Psoas muscle (tissue), 8 donors: Measurements from ENCODE around the gene ADAM15. TPM values are rescaled to one million over a fixed set of nuclear protein-coding genes. Genes with fewer than 3 reads are reported as not detected.
A peak's percentile ranks its signal among the peaks of the same experiment; 100 is the strongest.

Experiments
- ATAC-seq, 4 donors: fragments of 200-7000 bp; cut with Tn5 transposase; one replicate each; pipeline ENCODE4 v1.9.1; 2020; ENCODE audit warnings: moderate library complexity in 3 of 4, mild to moderate bottlenecking in 2 of 4
- DNase-seq, 2 donors: peaks; one replicate each; pipeline ENCODE4 v3.0.0-alpha.2; 2020
- H3K27ac ChIP-seq: fragments of 200-600 bp; one replicate; pipeline ENCODE4 v1.8.0; 2022
- H3K27me3 ChIP-seq, 3 donors: fragments of 200-600 bp in 1 of 3; one replicate each; pipeline versions ENCODE4 v1.6.1 to v1.8.0; 2013 to 2022; ENCODE audit warnings: low read length in 2 of 3, mild to moderate bottlenecking in 2 of 3, moderate library complexity in 1 of 3; ENCODE audit not compliant: insufficient read depth in 3 of 3
- H3K36me3 ChIP-seq, 2 donors: fragments of 200-600 bp in 1 of 2; one replicate each; pipeline versions ENCODE4 v1.6.1 to v1.8.0; 2013 to 2022; ENCODE audit warnings: low read depth in 1 of 2, mild to moderate bottlenecking in 1 of 2, moderate library complexity in 1 of 2; ENCODE audit not compliant: insufficient read depth in 1 of 2
- H3K4me1 ChIP-seq: fragments of 200-600 bp; one replicate; pipeline ENCODE4 v1.8.0; 2022
- H3K4me3 ChIP-seq: fragments of 200-600 bp; one replicate; pipeline ENCODE4 v1.8.0; 2022; ENCODE audit warnings: mild to moderate bottlenecking
- H3K9me3 ChIP-seq: fragments of 200-600 bp; one replicate; pipeline ENCODE4 v1.8.0; 2022
- WGBS, 3 donors: extraction: QIAGEN DNeasy Blood & Tissue Kit; methylation state at CpG; one replicate each; pipeline versions ENCODE4 v1.1.6 to v1.1.7; 2013; 5-methylcytosine and 5-hydroxymethylcytosine counted together
- intact Hi-C, 2 donors: fragments of 100-400 bp; cut with DNase I; formaldehyde crosslinking; loops; one replicate each; pipeline versions ENCODE4 v1.11.0 to v1.14.2; 2022
- polyA plus RNA-seq, 3 donors: library from polyadenylated mRNA; stranded (reverse); fragments of 200-250 nt; gene quantifications; one replicate each; pipeline ENCODE4 v1.2.3, GENCODE V29; 2013
- total RNA-seq, 4 donors: library from RNA; stranded (reverse); fragmentation: NEBNext Ultra II Directional in 2 of 4; extraction: Animal tissue kit (Norgen Biotek cat#: 25700) in 2 of 4; gene quantifications; one replicate each; pipeline versions ENCODE4 v1.2.1 to v1.2.4, GENCODE V29; 2021 to 2023
- TF ChIP-seq, protein P1 (sequence below): fragments of 200-600 bp; IDR thresholded peaks from one replicate; pipeline ENCODE4 v1.8.0; 2022; ENCODE audit warnings: antibody characterized with exemption
- donor health status: healthy with polysubstance abuse.
- donor health status: DM: no; HTN: no; CAD: no; lungs with moderate emphysema.
- donor health status: Bipolar disorder and iron deficiency.
- donor health status: healthy.
- donor health status: DM: yes; HTN: yes; CAD: no.
- donor health status: DM: no; HTN: no; CAD: no.
- donor health status: DM: no; HTN: no; CAD: no.
- donor health status: DM: yes; HTN: yes; CAD: no.

ADAM15 gene
- total and polyA plus RNA-seq, 7 donors = 33.2 to 50.9 (median 45.4) TPM

DNA sequence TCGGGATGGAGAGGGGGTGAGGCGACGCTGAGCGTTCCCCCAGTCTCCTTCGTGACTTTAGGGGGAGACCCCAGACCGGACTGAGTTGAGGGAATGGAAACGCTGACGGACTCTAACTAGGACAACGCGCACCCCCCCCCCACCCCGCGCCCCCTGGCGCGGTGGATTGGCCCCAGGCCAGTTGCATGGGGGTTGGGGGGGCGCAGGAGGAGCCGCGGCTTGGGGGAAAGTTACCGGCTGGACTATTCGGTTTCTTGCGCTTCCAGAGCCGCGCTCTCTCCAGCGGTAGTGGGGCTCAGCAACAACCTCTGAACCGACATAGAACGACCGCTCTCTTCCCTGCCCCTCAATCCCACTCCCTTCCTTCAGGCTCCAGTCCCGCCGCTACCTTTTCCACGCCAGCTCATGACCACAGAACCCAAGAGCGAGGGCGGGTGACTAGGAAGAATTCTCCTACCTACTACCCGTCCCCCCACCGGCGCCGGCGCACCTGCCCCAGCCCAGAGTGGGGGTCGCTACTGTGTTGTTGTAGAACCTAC lies 47.8 kb upstream of the ADAM15 start:
- TF ChIP-seq, protein P1, sequence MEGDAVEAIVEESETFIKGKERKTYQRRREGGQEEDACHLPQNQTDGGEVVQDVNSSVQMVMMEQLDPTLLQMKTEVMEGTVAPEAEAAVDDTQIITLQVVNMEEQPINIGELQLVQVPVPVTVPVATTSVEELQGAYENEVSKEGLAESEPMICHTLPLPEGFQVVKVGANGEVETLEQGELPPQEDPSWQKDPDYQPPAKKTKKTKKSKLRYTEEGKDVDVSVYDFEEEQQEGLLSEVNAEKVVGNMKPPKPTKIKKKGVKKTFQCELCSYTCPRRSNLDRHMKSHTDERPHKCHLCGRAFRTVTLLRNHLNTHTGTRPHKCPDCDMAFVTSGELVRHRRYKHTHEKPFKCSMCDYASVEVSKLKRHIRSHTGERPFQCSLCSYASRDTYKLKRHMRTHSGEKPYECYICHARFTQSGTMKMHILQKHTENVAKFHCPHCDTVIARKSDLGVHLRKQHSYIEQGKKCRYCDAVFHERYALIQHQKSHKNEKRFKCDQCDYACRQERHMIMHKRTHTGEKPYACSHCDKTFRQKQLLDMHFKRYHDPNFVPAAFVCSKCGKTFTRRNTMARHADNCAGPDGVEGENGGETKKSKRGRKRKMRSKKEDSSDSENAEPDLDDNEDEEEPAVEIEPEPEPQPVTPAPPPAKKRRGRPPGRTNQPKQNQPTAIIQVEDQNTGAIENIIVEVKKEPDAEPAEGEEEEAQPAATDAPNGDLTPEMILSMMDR = no peak
- no peaks in the 10 kb centered on the region for H3K27me3 ChIP-seq
- intact Hi-C loops = loop anchor here (2.0 to 5.0 kb wide), 3 partner anchors 14 to 41 kb away; partner anchors contain the start of genes CKS1B (in 1 of the 2) and PYGO2 (in 1 of the 2)
- H3K4me3 ChIP-seq = peak overlapping the region; percentile 78
- peaks cover 52% of the 10 kb centered on the region for H3K4me1 ChIP-seq
- H3K27ac ChIP-seq = peak overlapping the region; percentile 94
- H3K9me3 ChIP-seq = no peaks in the 10 kb centered on the region
- ATAC-seq (no peak), DNase-seq (peak; percentile 56 to 77)
- 0 to 1% (median 1%) methylated on average over 34 to 37 of the region's 37 CpGs for WGBS, 3 donors
- no peaks in the 10 kb centered on the region for H3K36me3 ChIP-seq

DNA sequence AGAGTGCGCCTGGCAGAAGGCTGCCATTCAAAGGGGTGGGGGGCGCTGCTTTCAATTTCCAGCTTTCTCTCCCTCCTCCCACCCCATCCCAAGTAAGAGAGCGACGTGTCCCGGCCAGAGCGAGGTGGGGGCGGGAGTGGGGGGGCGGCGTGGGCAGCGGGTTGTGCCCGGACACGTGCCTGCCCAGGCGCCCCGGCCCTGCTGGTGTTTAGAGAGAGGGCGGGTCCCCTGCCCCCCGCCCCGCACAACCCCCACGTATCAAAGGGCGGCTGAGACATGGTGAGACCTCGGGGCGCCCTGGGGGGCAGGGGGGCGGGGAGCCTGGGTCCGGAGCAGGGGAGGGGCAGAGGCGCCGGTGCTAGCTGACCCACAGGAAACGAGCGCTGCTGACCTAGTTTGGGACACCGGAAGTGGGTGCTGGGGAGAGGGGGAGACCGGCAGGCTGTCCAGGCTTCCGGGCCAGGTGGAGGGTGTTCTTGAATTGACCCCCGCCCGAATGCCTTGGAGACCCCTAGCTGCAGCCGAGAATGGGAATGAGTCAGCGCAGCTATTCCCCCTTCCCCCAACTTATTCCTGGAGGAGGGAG lies 47.3 kb upstream of the ADAM15 start:
- intact Hi-C loops = loop anchor here (2.0 to 5.0 kb wide), 3 partner anchors 13 to 42 kb away; partner anchors contain the start of genes CKS1B (in 1 of the 2) and PYGO2 (in 1 of the 2)
- ATAC-seq (peak; percentile 37 to 39 (median 38)), DNase-seq (peak; percentile 86 to 91)
- 0 to 1% (median 1%) methylated on average over 30 to 34 of the region's 34 CpGs for WGBS, 3 donors
- H3K9me3 ChIP-seq = no peaks in the 10 kb centered on the region
- H3K27me3 ChIP-seq = no peaks in the 10 kb centered on the region
- peaks cover 58% of the 10 kb centered on the region for H3K4me1 ChIP-seq
- TF ChIP-seq, protein P1 = no peak
- peak overlapping the region; percentile 78 for H3K4me3 ChIP-seq
- peak overlapping the region; percentile 94 for H3K27ac ChIP-seq
- H3K36me3 ChIP-seq = no peaks in the 10 kb centered on the region

DNA sequence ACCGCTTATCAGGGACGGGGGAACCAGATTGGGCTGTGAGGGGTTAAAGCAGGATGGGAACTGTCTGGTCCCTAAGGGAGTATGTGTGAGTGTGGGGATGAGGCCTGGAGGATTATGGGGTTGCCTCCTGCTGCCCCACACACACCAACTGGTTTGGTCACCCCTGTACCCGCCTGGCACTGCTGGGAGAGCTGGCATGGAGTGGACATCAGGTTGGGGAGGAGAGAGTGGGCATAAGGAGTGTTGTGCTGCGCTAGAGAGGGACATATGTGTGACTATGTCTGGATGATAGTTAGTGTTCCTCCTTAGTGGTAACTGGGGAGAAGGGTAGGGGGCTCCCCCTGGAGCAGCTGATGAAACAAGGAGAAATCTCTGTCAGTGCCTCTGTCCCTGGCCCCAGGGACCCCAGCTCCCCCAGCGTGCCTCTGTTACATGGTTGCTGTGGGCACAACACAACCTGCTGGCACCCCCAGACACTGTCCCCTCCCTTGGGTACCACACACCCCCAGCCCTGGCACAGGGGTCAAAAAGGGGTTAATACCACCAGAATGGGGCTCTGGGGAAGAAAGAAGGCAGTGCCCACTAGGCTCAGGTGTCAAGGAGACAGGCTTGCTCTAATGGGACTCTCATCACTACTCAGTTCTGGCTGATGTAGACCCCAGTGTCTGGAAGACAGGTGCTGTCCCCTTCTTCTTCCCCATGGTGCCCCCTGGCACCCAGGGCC lies 46.6 kb upstream of the ADAM15 start:
- WGBS, 3 donors = 23 to 43% (median 26%) methylated on average over 5 of the region's 5 CpGs
- intact Hi-C loops = loop anchor here in 1 of 2 donors (5.0 kb wide), 1 partner anchor 42 kb away; the partner anchor contains the start of gene PYGO2
- H3K27ac ChIP-seq = peak overlapping the region; percentile 94
- H3K9me3 ChIP-seq = no peaks in the 10 kb centered on the region
- H3K4me1 ChIP-seq = peaks cover 57% of the 10 kb centered on the region
- no peaks in the 10 kb centered on the region for H3K36me3 ChIP-seq
- no peak for DNase-seq
- peak overlapping the region; percentile 78 for H3K4me3 ChIP-seq
- TF ChIP-seq, protein P1 = no peak
- no peaks in the 10 kb centered on the region for H3K27me3 ChIP-seq
- ATAC-seq = no peak

DNA sequence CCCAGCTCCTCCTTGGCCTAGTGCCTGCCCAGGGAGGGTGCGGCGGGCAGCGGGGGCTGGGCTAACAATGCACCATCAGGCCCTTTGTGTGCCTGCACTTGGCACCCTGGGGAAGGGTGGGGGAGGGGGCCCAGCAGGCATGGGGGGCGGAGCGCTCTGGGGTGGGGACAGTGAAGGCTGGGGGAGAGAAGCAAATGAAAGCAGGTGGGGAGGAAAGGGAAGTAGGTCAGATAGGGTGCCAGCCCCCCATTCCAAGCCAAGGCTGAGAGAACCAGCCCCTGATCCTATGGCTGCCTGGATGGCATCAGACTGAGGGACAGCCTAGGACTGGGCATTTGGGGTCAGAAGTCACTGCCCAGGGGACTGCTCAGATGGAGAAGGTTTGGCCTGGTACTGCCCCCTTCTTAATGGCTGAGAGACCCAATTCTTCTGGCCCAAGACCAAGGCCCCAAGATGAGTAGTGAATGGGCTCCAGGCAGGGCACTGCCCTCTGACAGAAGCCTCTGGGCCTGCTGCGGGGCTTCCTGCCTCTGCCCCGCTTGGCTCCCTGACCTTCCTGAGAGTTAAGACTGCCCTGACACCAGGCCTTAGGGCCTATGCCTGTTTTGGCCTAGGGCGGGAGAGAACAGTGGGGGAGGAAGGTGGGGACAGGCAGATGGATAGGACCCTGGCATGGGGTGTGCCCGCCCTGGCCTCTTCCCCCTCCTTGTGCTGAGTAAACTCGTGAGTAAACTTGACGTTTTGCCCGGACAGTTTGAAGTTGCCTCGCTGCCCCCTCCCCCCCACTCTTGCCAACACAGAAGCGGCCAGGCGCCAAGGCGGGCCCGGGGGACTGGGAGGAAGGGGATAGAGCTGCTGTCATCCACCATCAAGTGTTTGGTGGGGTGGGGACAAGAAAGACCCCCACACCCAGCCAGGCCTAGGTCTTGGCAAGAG lies 45.8 kb upstream of the ADAM15 start:
- TF ChIP-seq, protein P1 = no peak
- Histone ChIP-seq H3K27ac (peak overlapping the region; percentile 94), H3K9me3 (no peaks in the 10 kb centered on the region), H3K4me3 (peak overlapping the region; percentile 78), H3K27me3 (no peaks in the 10 kb centered on the region), H3K36me3 (no peaks in the 10 kb centered on the region), H3K4me1 (peaks cover 51% of the 10 kb centered on the region)
- DNase-seq = peak; percentile 76 to 87
- WGBS, 3 donors = 31 to 33% (median 32%) methylated on average over 14 to 17 of the region's 17 CpGs
- intact Hi-C loops = no loop called here
- peak; percentile 4 to 29 (median 18) for ATAC-seq
